A549 (cell line): Measurements from ENCODE around the gene ATP5ME. TPM values are rescaled to one million over a fixed set of nuclear protein-coding genes. Genes with fewer than 3 reads are reported as not detected.

Experiments
- ATAC-seq, 2 experiments: fragments of 200-7000 bp in 1 of 2; fragments of >200 bp in 1 of 2; cut with Nextera tagmentation in 1 of 2; cut with Tn5 transposase in 1 of 2; 3 replicates each; pipeline versions ENCODE4 v1.8.0 to v1.9.1; 2018 to 2020; ENCODE audit warnings: mild to moderate bottlenecking in 1 of 2, moderate library complexity in 1 of 2
- CTCF ChIA-PET: fragments of 300-600 bp; sonication (Branson Sonifier 250); formaldehyde crosslinking; extraction: SDS; loops from one replicate; lab custom pipeline; 2021; ENCODE audit warnings: antibody characterized with exemption, inconsistent platforms; lab: Yijun Ruan, JAX
- POLR2A ChIA-PET: fragments of 350-600 bp; formaldehyde crosslinking; extraction: SDS; loops from one replicate; lab custom pipeline; 2021; ENCODE audit warnings: antibody characterized with exemption, inconsistent platforms; lab: Yijun Ruan, JAX
- DNase-seq, 2 experiments: peaks; one replicate each; pipeline versions ENCODE4 v3.0.0 to v3.0.0-alpha.2; 2011 to 2016; ENCODE audit warnings: low read depth in 1 of 2, low spot score in 1 of 2
- FAIRE-seq: peaks from 2 replicates; lab custom pipeline; 2011; peaks lifted over from hg19 to GRCh38; lab: Jason Lieb, UNC
- H3K27ac ChIP-seq, 2 experiments: fragments of >200 bp; sonication (Bioruptor Twin); formaldehyde crosslinking; 3 replicates each; pipeline ENCODE4 v1.5.1; 2016 to 2017
- H3K4me1 ChIP-seq: fragments of >200 bp; sonication (Bioruptor Twin); formaldehyde crosslinking; 3 replicates; pipeline ENCODE4 v1.6.1; 2016
- H3K4me2 ChIP-seq: fragments of >200 bp; sonication (Bioruptor Twin); formaldehyde crosslinking; 3 replicates; pipeline ENCODE4 v1.6.1; 2016
- H3K4me3 ChIP-seq: fragments of >200 bp; sonication (Bioruptor Twin); formaldehyde crosslinking; 3 replicates; pipeline ENCODE4 v1.5.1; 2016
- H3K9me3 ChIP-seq: fragments of >200 bp; sonication (Bioruptor Twin); formaldehyde crosslinking; 3 replicates; pipeline ENCODE4 v1.6.1; 2016
- BHLHE40 ChIP-seq: IDR thresholded peaks from 2 replicates; pipeline ENCODE4 v1.6.1; 2012; ENCODE audit warnings: low read depth, low read length, inconsistent platforms
- CBX2 ChIP-seq: fragments of 200-600 bp; sonication (generic); IDR thresholded peaks from 2 replicates; pipeline ENCODE4 v1.6.1; 2016; ENCODE audit warnings: low read depth, mild to moderate bottlenecking, borderline replicate concordance
- CHD2 ChIP-seq: fragments of 150-350 bp; IDR thresholded peaks from 2 replicates; pipeline ENCODE4 v1.6.1; 2014; ENCODE audit warnings: low read length; ENCODE audit not compliant: partially characterized antibody
- CHD4 ChIP-seq: fragments of 200-600 bp; sonication (generic); IDR thresholded peaks from 2 replicates; pipeline ENCODE4 v1.6.1; 2016; ENCODE audit warnings: antibody characterized with exemption, mild to moderate bottlenecking, borderline replicate concordance
- E2F6 ChIP-seq: IDR thresholded peaks from 2 replicates; pipeline ENCODE4 v1.6.1; 2012; ENCODE audit warnings: low read depth, borderline replicate concordance
- EHMT2 ChIP-seq: fragments of 200-600 bp; sonication (generic); IDR thresholded peaks from 2 replicates; pipeline ENCODE4 v1.6.1; 2016; ENCODE audit warnings: antibody characterized with exemption, low read depth, mild to moderate bottlenecking, moderate library complexity
- ELK1 ChIP-seq: fragments of 150-350 bp; IDR thresholded peaks from 2 replicates; pipeline ENCODE4 v1.6.1; 2014; ENCODE audit warnings: low read depth, mild to moderate bottlenecking, low read length
- ESRRA ChIP-seq: fragments of 150-350 bp; IDR thresholded peaks from 2 replicates; pipeline ENCODE4 v1.6.1; 2014; ENCODE audit warnings: mild to moderate bottlenecking, low read length, borderline replicate concordance
- FOSB ChIP-seq: fragments of 250-450 bp; sonication (Bioruptor Pico); IDR thresholded peaks from 2 replicates; pipeline ENCODE4 v1.5.0; 2020; ENCODE audit warnings: mild to moderate bottlenecking, moderate library complexity
- FOSL2 ChIP-seq, 2 experiments: fragments of 450-650 bp in 1 of 2; fragments of >200 bp in 1 of 2; sonication (Bioruptor Twin) in 1 of 2; formaldehyde crosslinking; IDR thresholded peaks; 2 replicates each; pipeline versions ENCODE4 v1.5.0 to v1.6.1; 2016 to 2020; ENCODE audit warnings: mild to moderate bottlenecking in 1 of 2, moderate library complexity in 1 of 2
- HDAC2 ChIP-seq: fragments of 200-600 bp; sonication (generic); IDR thresholded peaks from 2 replicates; pipeline ENCODE4 v1.6.1; 2016
- HES2 ChIP-seq: fragments of >200 bp; sonication (Bioruptor Twin); formaldehyde crosslinking; IDR thresholded peaks from 2 replicates; pipeline ENCODE4 v1.6.1; 2016
- HOXA7 ChIP-seq: fragments of 250-450 bp; sonication (Bioruptor Pico); IDR thresholded peaks from 2 replicates; pipeline ENCODE4 v1.5.0; 2020; ENCODE audit warnings: mild to moderate bottlenecking, moderate library complexity
- MAFK ChIP-seq: fragments of 450-650 bp; IDR thresholded peaks from 2 replicates; pipeline ENCODE4 v1.6.1; 2014; ENCODE audit not compliant: partially characterized antibody
- MAX ChIP-seq: IDR thresholded peaks from 2 replicates; pipeline ENCODE4 v1.6.1; 2012
- NFE2L2 ChIP-seq: fragments of 150-350 bp; conservative IDR thresholded peaks from 2 replicates; pipeline ENCODE4 v1.6.1; 2014; ENCODE audit warnings: low read length
- NPAS2 ChIP-seq: fragments of 250-450 bp; sonication (Bioruptor Pico); IDR thresholded peaks from 2 replicates; pipeline ENCODE4 v1.8.0; 2022; ENCODE audit warnings: mild to moderate bottlenecking, moderate library complexity, borderline replicate concordance
- NR3C1 ChIP-seq: fragments of >200 bp; sonication (Bioruptor Twin); formaldehyde crosslinking; IDR thresholded peaks from 3 replicates; pipeline ENCODE4 v1.6.1; 2017
- PBX3 ChIP-seq: IDR thresholded peaks from 2 replicates; pipeline ENCODE4 v1.6.1; 2012
- PHF8 ChIP-seq: fragments of 200-600 bp; sonication (generic); IDR thresholded peaks from 2 replicates; pipeline ENCODE4 v1.6.1; 2016; ENCODE audit warnings: low read depth, mild to moderate bottlenecking, antibody characterized with exemption, moderate library complexity, borderline replicate concordance
- POLR2AphosphoS2 ChIP-seq: conservative IDR thresholded peaks from 2 replicates; pipeline ENCODE4 v1.6.1; 2012; ENCODE audit warnings: low read length, improper control_type of control experiment, inconsistent platforms
- RARB ChIP-seq: fragments of 250-450 bp; sonication (Bioruptor Pico); IDR thresholded peaks from 2 replicates; pipeline ENCODE4 v1.8.0; 2021; ENCODE audit warnings: mild to moderate bottlenecking, moderate library complexity
- RCOR1 ChIP-seq: fragments of 150-350 bp; IDR thresholded peaks from 2 replicates; pipeline ENCODE4 v1.6.1; 2014; ENCODE audit warnings: antibody characterized with exemption, low read length, low read depth
- SREBF2 ChIP-seq: fragments of 450-650 bp; IDR thresholded peaks from 2 replicates; pipeline ENCODE4 v1.6.1; 2014; ENCODE audit warnings: mild to moderate bottlenecking, moderate library complexity
- USF2 ChIP-seq: fragments of 450-650 bp; IDR thresholded peaks from 2 replicates; pipeline ENCODE4 v1.6.1; 2014; ENCODE audit warnings: antibody characterized with exemption
- ZNF302 ChIP-seq: fragments of 250-450 bp; sonication (Bioruptor Pico); IDR thresholded peaks from 2 replicates; pipeline ENCODE4 v1.9.0; 2021; ENCODE audit warnings: inconsistent platforms, mild to moderate bottlenecking, moderate library complexity
- ZSCAN20 ChIP-seq: fragments of 250-450 bp; sonication (Bioruptor Pico); IDR thresholded peaks from 2 replicates; pipeline ENCODE4 v1.8.0; 2022; ENCODE audit warnings: mild to moderate bottlenecking, moderate library complexity
- WGBS: methylation state at CpG from one replicate; pipeline ENCODE4 v1.1.6; 2017; ENCODE audit errors: missing lambda C conversion rate; 5-methylcytosine and 5-hydroxymethylcytosine counted together
- polyA plus RNA-seq, 4 experiments: library from polyadenylated mRNA; depleted of rRNA in 3 of 4; stranded (reverse); fragments of >200 nt; fragmentation: RNase III in 1 of 4; extraction: RNeasy Plus Mini Kit Qiagen cat#74134 plus additional on column Dnase treatment in 1 of 4; gene quantifications; 2 replicates in 3 of 4; 3 replicates in 1 of 4; pipeline ENCODE4 v1.2.3, GENCODE V29; 2011 to 2017

ATP5ME gene
- polyA plus RNA-seq, 2 of the 4 experiments (the other 2 are of a cell fraction): 198 to 659 TPM

GRCh38 chr4:659851-660250 lies 14.2 kb downstream of the ATP5ME start:
- WGBS: 47% methylated on average over 8 of the region's 8 CpGs
- Histone ChIP-seq H3K4me3 (no peak overlapping the region), H3K4me2 (no peak overlapping the region), H3K27ac (no peak overlapping the region), H3K9me3 (no peaks in the 10 kb centered on the region; the same call in 2 of the 3 replicates), H3K4me1 (no peaks in the 10 kb centered on the region)
- ATAC-seq (no peak), DNase-seq (no peak), FAIRE-seq (no peak)
- ChIA-PET POLR2A (no interaction called here), CTCF (no interaction called here)
- TF ChIP-seq USF2: no peak
- TF ChIP-seq FOSL2 (IDR thresholded peaks at IDR 0.05): no peak
- no peak for TF ChIP-seq FOSL2 (CRISPR knock-in tag; IDR thresholded peaks at IDR 0.05)
- no peak for TF ChIP-seq PBX3
- TF ChIP-seq BHLHE40: no peak
- TF ChIP-seq HES2: no peak
- no peak for TF ChIP-seq MAX
- TF ChIP-seq HOXA7 (CRISPR knock-in tag): no peak
- TF ChIP-seq POLR2AphosphoS2: no peak
- TF ChIP-seq NFE2L2: no peak
- no peak for TF ChIP-seq FOSB (CRISPR knock-in tag)
- no peak for TF ChIP-seq ESRRA

GRCh38 chr4:658681-659667 lies 15.1 kb downstream of the ATP5ME start:
- FAIRE-seq: no peak
- Histone ChIP-seq H3K4me3 (no peak overlapping the region), H3K27ac (no peak overlapping the region), H3K4me2 (no peak overlapping the region), H3K9me3 (no peaks in the 10 kb centered on the region; the same call in 2 of the 3 replicates), H3K4me1 (no peaks in the 10 kb centered on the region)
- POLR2A ChIA-PET: no interaction called here
- TF ChIP-seq USF2 (no peak), PHF8 (no peak), CHD4 (no peak), ELK1 (no peak), NR3C1 (no peak), POLR2AphosphoS2 (no peak), RARB (CRISPR knock-in tag) (no peak), SREBF2 (no peak), CHD2 (no peak), ZSCAN20 (no peak), NPAS2 (CRISPR knock-in tag) (no peak), EHMT2 (no peak), RCOR1 (no peak), MAFK (no peak), FOSL2 (IDR thresholded peaks at IDR 0.05) (no peak), FOSL2 (CRISPR knock-in tag; IDR thresholded peaks at IDR 0.05) (no peak), HDAC2 (no peak), E2F6 (no peak), ZNF302 (CRISPR knock-in tag) (no peak), HOXA7 (CRISPR knock-in tag) (no peak), CBX2 (no peak)
- ATAC-seq: no peak
- no peak for DNase-seq
- 70% methylated on average over 30 of the region's 32 CpGs for WGBS
- CTCF ChIA-PET: no interaction called here
